Testis (tissue), 2 donors: ENCODE results near the gene NFATC2.

Experiments
- POLR2A ChIP-seq: fragments of 450-650 bp; IDR thresholded peaks from one replicate; pipeline ENCODE4 v1.6.1; 2017; ENCODE audit warnings: antibody characterized with exemption, mild to moderate bottlenecking, moderate library complexity
- TF ChIP-seq, protein P1 (sequence below), 3 experiments: fragments of 450-650 bp in 2 of 3; fragments of 200-600 bp in 1 of 3; sonication (generic) in 1 of 3; IDR thresholded peaks; one replicate each; pipeline ENCODE4 v1.5.1; 2016 to 2019; ENCODE audit warnings: antibody characterized with exemption in 3 of 3, mild to moderate bottlenecking in 2 of 3, moderate library complexity in 1 of 3

GRCh38 chr20:51374456-51374830, 168.1 kb downstream of the NFATC2 start:
- TF ChIP-seq POLR2A, result no peak
- TF ChIP-seq, protein P1, sequence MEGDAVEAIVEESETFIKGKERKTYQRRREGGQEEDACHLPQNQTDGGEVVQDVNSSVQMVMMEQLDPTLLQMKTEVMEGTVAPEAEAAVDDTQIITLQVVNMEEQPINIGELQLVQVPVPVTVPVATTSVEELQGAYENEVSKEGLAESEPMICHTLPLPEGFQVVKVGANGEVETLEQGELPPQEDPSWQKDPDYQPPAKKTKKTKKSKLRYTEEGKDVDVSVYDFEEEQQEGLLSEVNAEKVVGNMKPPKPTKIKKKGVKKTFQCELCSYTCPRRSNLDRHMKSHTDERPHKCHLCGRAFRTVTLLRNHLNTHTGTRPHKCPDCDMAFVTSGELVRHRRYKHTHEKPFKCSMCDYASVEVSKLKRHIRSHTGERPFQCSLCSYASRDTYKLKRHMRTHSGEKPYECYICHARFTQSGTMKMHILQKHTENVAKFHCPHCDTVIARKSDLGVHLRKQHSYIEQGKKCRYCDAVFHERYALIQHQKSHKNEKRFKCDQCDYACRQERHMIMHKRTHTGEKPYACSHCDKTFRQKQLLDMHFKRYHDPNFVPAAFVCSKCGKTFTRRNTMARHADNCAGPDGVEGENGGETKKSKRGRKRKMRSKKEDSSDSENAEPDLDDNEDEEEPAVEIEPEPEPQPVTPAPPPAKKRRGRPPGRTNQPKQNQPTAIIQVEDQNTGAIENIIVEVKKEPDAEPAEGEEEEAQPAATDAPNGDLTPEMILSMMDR (IDR thresholded peaks at IDR 0.05), result no peak
